GM18909 (cell line): ENCODE results near the gene CTSO.
"Not testable (repeated sequence)": the region's sequence is repeated elsewhere in the genome, so short reads cannot be mapped to it uniquely, and the experiment has no call there.

Experiments used
- ATAC-seq: cut with Tn5 transposase; IDR thresholded peaks from one replicate; pipeline ENCODE4 v1.9.1; 2021; ENCODE audit warnings: mild to moderate bottlenecking; ENCODE audit not compliant: unreplicated experiment, poor library complexity

CTSO gene

GRCh38 chr4:155908187-155909139 is 45.2 kb downstream of the CTSO start:
- ATAC-seq = peak; percentile 69

- ATAC-seq = no peak
Measured at GRCh38 chr4:155907556-155907955, 46.1 kb downstream of the CTSO start.

DNA sequence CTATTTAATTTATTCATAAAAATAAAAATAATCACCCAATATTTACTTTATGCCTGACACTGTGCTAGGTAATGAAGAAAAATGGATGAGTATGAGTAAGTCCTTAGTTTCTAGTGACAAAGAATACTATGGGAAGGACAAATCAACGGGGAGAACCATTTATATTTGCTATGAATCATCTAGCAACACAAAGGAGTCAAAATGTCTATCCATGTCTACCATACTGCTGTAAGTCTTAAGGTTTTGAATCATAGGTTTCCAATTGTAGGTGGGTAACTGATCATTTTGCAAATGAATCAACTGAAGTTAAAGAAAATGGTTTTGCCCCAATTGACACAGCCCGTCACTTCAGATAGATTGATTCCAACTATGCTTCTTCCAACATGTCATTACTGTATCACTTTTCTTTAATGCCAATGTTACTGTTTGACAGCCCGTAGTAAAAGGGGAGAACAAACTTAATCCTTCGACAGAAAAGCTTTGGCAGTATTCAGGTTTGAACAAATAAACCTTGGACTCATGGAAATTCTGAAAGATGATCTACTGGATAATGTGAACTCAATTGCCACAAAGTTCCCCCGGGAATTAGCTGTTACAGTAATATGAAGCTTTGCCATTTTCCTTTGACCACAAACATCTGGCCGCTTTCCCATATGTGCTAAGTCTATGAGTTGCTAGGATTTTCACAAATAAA is 47.0 kb downstream of the CTSO start:
- ATAC-seq = no peak

DNA sequence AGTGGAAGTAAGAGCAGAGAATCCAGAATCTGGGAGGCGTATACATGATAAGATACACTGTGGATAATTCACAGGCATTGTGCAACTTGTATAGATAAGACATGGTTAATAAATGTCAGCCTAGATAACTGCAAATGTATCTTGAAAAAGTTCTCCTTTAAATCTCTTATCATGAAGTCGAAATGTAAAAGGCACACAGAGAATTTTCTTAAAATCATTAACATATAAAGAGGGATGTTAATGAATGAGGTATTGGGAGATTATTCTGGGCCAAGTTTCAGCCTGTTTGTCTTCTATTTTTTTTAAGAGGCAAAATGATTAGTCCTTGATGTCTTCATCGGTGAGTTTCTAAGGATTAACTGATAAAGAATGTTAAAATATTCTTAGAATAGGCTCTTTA is 49.3 kb downstream of the CTSO start:
- no peak for ATAC-seq

DNA sequence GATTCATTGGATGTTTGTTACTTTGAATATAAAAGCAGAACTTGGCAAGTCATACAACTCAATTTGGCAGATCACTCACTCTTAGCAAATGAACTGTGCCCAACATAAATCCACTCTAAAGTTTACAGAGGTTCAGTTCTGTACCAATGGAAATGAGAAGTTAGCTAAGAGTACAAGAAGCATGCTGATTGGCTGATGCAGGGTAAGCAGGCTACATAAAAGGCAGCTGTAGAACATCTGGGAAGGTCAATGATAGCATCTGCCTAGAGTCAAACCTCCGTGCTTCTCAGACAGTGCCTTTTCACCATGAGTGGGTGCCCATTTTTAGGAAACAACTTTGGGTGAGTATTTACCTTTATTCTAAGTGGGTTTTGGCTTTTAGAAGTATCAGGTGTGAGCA is 50.2 kb downstream of the CTSO start, which contains the start of gene TDO2:
Gene TDO2 (plus strand): TSS at position 244 of the 400 bp plus-strand sequence. CDS start 63 bp downstream, at position 307.
- no peak for ATAC-seq

- ATAC-seq = no peak
Measured at GRCh38 chr4:155901013-155901412, 52.7 kb downstream of the CTSO start.

- ATAC-seq = peak; percentile 42
Measured at GRCh38 chr4:155900381-155900780, 53.3 kb downstream of the CTSO start.

DNA sequence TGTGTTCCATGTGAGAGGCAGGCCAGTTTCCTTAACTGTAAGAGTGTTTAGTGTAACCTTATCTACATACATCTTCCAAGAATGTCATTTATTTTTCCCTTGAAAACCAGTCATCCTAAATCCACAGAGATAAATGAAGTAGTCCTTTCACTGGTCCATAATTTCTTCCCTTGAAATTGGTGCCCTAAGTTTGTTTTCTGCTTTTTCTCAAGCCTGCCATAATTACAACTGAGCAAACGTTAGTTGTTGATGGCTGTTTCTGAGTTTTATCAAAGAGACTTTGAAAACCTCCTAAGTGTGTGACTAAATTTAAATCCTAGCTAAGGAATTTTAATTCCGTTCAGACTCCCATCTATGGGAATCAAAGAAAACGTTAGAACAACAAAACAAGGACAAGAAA is 53.8 kb downstream of the CTSO start:
- ATAC-seq = no peak

- ATAC-seq = not testable (repeated sequence)
Measured at GRCh38 chr4:155898371-155898770, 55.3 kb downstream of the CTSO start.

GRCh38 chr4:155891058-155891457 is 62.6 kb downstream of the CTSO start:
- ATAC-seq = no peak

- ATAC-seq = no peak
Measured at GRCh38 chr4:155889946-155890345, 63.7 kb downstream of the CTSO start.

- peak; percentile 99 for ATAC-seq
Measured at GRCh38 chr4:155889031-155889793, 64.5 kb downstream of the CTSO start.

DNA sequence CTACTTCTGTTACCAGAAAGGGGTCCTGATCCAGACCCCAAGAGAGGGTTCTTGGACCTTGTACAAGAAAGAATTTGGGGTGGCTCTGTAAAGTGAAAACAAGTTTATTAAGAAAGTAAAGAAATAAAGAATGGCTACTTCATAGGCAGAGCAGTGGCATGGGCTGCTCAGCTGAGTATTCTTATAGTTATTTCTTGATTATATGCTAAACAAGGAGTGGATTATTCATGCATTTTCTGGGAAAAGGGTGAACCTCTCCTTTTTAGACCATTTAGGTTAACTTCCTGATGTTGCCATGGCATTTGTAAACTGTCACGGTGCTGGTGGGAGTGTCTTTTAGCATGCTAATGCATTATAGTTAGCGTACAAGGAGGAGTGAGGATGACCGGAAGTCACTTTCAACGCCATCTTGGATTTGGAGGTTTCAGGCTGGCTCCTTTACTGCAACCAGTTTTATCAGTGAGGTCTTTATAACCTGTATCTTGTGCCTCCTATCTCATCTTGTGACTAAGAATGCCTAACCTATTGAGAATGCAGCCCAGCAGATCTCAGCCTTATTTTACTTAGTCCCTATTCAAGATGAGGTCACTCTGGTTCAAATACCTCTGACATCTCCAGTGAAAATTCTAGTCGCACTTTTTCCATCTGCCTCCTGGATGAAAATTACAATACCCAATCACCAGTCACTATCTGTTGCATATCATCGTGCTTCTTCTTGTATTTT is 65.7 kb downstream of the CTSO start:
- no peak for ATAC-seq

- no peak for ATAC-seq
Measured at GRCh38 chr4:155887045-155887444, 66.6 kb downstream of the CTSO start.

DNA sequence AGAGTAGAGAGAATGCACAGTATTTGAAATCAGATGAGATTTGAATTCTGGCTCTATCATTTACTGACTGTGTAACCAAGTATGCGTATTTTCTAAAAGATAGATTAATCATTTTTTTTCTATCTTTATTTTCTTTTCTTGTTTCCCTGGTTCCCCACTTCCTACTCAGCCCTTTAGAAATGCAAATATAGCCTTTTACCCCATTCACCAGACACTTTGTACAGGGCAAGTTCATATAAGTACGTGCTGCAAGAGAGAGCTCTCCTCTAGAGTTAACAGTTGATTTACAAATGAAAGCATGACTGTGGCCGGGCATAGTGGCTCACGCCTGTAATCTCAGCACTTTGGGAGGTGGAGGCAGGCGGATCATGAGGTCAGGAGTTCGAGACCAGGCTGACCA is 68.0 kb downstream of the CTSO start:
- ATAC-seq = no peak

DNA sequence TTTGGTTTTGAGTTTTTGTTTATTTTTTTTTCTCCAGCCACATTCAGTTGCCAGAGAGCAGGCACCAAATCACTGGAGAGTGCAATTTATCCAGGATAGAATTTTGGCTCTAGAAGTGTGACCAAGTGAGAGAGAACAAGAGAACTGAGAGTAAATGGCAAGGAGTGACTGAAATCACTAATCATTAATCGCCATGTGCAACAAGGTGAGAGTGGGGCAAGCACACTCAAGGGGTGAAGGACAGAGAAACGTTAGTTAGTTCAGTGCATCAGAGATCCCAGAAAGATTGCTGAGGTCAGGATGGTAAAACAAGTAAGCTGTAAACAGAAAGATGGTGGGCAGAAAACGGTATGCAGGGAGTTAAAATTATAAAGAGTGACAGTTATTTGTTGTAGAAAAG is 69.8 kb downstream of the CTSO start:
- no peak for ATAC-seq

- ATAC-seq = peak; percentile 64
Measured at GRCh38 chr4:155881555-155881954, 72.1 kb downstream of the CTSO start.

GRCh38 chr4:155879767-155880166 is 73.9 kb downstream of the CTSO start:
- ATAC-seq = no peak

GRCh38 chr4:155878611-155879010 is 75.1 kb downstream of the CTSO start:
- peak; percentile 46 for ATAC-seq

GRCh38 chr4:155877971-155878370 is 75.7 kb downstream of the CTSO start:
- ATAC-seq = no peak
